ENCODE results near the gene SOX5. TPM values are rescaled to one million over a fixed set of nuclear protein-coding genes. Genes with fewer than 3 reads are reported as not detected.

SOX5 gene
- total and polyA plus RNA-seq, 2 donors (not counting 1 experiment from before 2014, with no cell fraction given), result 3.9 to 17.2 TPM

GRCh38 chr12:23502259-23502658, 447.2 kb downstream of the SOX5 start:
- no peak overlapping the region for H3K4me2 ChIP-seq (replicated peaks; ENCODE audit: low read depth, low read length, poor library complexity, severe bottlenecking)
- Mint-ChIP-seq H3K9me3 (ENCODE audit: insufficient read depth) (no peaks in the 10 kb centered on the region), H3K27ac (no peak overlapping the region), H3K27me3 (no peaks in the 10 kb centered on the region), H3K4me3 (no peak overlapping the region), H3K4me1 (no peaks in the 10 kb centered on the region)
- peaks cover 0 to 3% (median 0%) of the 10 kb centered on the region in 3 donors for H3K9me3 ChIP-seq (ENCODE audit: control extremely low read depth in 1 of 3, control insufficient read depth in 2 of 3, insufficient read depth in 1 of 3, low read length in 2 of 3)
- H3K9ac ChIP-seq (ENCODE audit: low read length), result no peak overlapping the region
- no peaks in the 10 kb centered on the region for H3K36me3 ChIP-seq (replicated peaks in 1 of 2; ENCODE audit: control extremely low read depth in 1 of 2, control insufficient read depth in 1 of 2, extremely low read depth in 1 of 2, insufficient read depth in 2 of 2, low read length in 1 of 2)
- intact Hi-C loops (cut with micrococcal nuclease), result no loop called here
- H4K20me1 ChIP-seq (ENCODE audit: control insufficient read depth, insufficient read depth, low read length, poor library complexity, severe bottlenecking), result no peaks in the 10 kb centered on the region
- no peaks in the 10 kb centered on the region for H3K79me2 ChIP-seq (ENCODE audit: control insufficient read depth, insufficient read depth, low read length)
- no peaks in the 10 kb centered on the region for H3K4me1 ChIP-seq (ENCODE audit: control insufficient read depth in 2 of 2, insufficient read depth in 2 of 2, low read length in 2 of 2)
- no peak overlapping the region for H3K27ac ChIP-seq (ENCODE audit: low read length in 2 of 2)
- H3K4me3 ChIP-seq (ENCODE audit: control extremely low read depth in 1 of 5, extremely low read depth in 1 of 5, insufficient read depth in 1 of 5, low read depth in 2 of 5, low read length in 4 of 5), result no peak overlapping the region
- CTCF ChIA-PET, result no interaction called here
- 80% methylated on average over 1 of the region's 3 CpGs for WGBS (ENCODE audit: insufficient coverage)
- TF ChIP-seq EZH2 (IDR thresholded peaks at IDR 0.05; ENCODE audit: borderline replicate concordance, insufficient read depth, low read depth, low read length, poor library complexity, severe bottlenecking) (no peak), CTCF (IDR thresholded peaks at IDR 0.05) (no peak)
- H3K27me3 ChIP-seq (replicated peaks in 1 of 4; ENCODE audit: control extremely low read depth in 1 of 4, control insufficient read depth in 3 of 4, insufficient read depth in 4 of 4, low read length in 3 of 4), result no peaks in the 10 kb centered on the region
- ATAC-seq (ENCODE audit: low read depth), result no peak
- no peak for DNase-seq
- POLR2A ChIA-PET, result no interaction called here
- no peak overlapping the region for H2AFZ ChIP-seq (ENCODE audit: insufficient read depth, low read depth, low read length, poor library complexity, severe bottlenecking)

- ChIA-PET POLR2A (no interaction called here), CTCF (no interaction called here)
- Mint-ChIP-seq H3K27me3 (no peaks in the 10 kb centered on the region), H3K4me3 (no peak overlapping the region), H3K4me1 (no peaks in the 10 kb centered on the region), H3K27ac (no peak overlapping the region), H3K9me3 (ENCODE audit: insufficient read depth) (no peaks in the 10 kb centered on the region)
- TF ChIP-seq EZH2 (IDR thresholded peaks at IDR 0.05; ENCODE audit: borderline replicate concordance, insufficient read depth, low read depth, low read length, poor library complexity, severe bottlenecking) (no peak), CTCF (IDR thresholded peaks at IDR 0.05) (no peak)
- Histone ChIP-seq H3K27me3 (replicated peaks in 1 of 4; ENCODE audit: control extremely low read depth in 1 of 4, control insufficient read depth in 3 of 4, insufficient read depth in 4 of 4, low read length in 3 of 4) (no peaks in the 10 kb centered on the region), H3K36me3 (replicated peaks in 1 of 2; ENCODE audit: control extremely low read depth in 1 of 2, control insufficient read depth in 1 of 2, extremely low read depth in 1 of 2, insufficient read depth in 2 of 2, low read length in 1 of 2) (no peaks in the 10 kb centered on the region), H4K20me1 (ENCODE audit: control insufficient read depth, insufficient read depth, low read length, poor library complexity, severe bottlenecking) (no peaks in the 10 kb centered on the region), H3K4me2 (replicated peaks; ENCODE audit: low read depth, low read length, poor library complexity, severe bottlenecking) (no peak overlapping the region), H3K27ac (ENCODE audit: low read length in 2 of 2) (no peak overlapping the region), H2AFZ (ENCODE audit: insufficient read depth, low read depth, low read length, poor library complexity, severe bottlenecking) (no peak overlapping the region), H3K9me3 (ENCODE audit: control extremely low read depth in 1 of 3, control insufficient read depth in 2 of 3, insufficient read depth in 1 of 3, low read length in 2 of 3) (peaks cover 0 to 3% (median 0%) of the 10 kb centered on the region in 3 donors), H3K4me1 (ENCODE audit: control insufficient read depth in 2 of 2, insufficient read depth in 2 of 2, low read length in 2 of 2) (no peaks in the 10 kb centered on the region), H3K9ac (ENCODE audit: low read length) (no peak overlapping the region), H3K79me2 (ENCODE audit: control insufficient read depth, insufficient read depth, low read length) (no peaks in the 10 kb centered on the region), H3K4me3 (ENCODE audit: control extremely low read depth in 1 of 5, extremely low read depth in 1 of 5, insufficient read depth in 1 of 5, low read depth in 2 of 5, low read length in 4 of 5) (no peak overlapping the region)
- WGBS (ENCODE audit: insufficient coverage), result no CpG with 5 or more reads among the region's 2 CpGs
- ATAC-seq (ENCODE audit: low read depth) (no peak), DNase-seq (no peak)
- intact Hi-C loops (cut with micrococcal nuclease), result no loop called here
These were observed 454.0 kb downstream of the SOX5 start for GRCh38 chr12:23495472-23495871.

All from B cell (primary cell).